HG03378 (cell line): ENCODE results near the gene WWP2.

Experiments used
- ATAC-seq: cut with Tn5 transposase; IDR thresholded peaks from one replicate; pipeline ENCODE4 v1.9.1; 2021; ENCODE audit warnings: mild to moderate bottlenecking, moderate library complexity; ENCODE audit not compliant: unreplicated experiment

The WWP2 gene

DNA sequence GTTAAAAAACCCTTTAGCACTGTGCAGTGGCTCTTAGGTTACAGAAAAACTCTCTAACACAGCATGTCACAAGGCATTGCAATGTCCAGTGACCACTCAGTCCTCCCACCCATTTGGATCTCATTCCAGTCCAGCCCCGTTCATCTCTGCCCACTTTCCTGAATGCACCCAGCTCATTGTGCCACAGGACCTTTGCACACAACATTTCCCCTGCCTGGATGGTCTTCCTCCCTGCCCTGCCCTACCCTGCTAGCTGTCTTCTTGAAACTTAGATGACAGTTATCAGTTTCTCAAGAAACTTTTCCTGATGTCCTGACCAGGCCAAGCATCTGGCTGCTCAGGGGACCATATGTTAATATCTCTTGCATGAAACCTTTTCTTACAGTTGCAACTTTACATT is 67.2 kb downstream of the WWP2 start:
- ATAC-seq = no peak

DNA sequence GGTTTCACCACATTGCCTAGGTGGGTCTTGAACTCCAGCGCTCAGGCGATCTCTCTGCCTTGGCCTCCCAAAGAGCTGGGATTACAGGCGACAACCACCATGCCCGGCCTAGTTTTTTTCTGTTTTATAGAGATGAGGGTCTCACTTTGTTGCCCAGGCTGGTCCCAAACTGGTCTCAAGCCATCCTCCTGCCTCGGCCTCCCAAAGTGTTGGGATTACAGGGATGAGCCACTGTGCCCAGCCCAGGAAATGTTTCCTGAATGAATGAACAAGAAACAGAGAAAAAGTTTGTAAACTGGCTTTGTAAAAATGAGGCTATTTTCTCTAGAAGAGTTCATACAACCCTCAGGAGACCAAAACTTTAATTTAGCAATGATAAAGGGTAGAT is 68.0 kb downstream of the WWP2 start:
- ATAC-seq = no peak

DNA sequence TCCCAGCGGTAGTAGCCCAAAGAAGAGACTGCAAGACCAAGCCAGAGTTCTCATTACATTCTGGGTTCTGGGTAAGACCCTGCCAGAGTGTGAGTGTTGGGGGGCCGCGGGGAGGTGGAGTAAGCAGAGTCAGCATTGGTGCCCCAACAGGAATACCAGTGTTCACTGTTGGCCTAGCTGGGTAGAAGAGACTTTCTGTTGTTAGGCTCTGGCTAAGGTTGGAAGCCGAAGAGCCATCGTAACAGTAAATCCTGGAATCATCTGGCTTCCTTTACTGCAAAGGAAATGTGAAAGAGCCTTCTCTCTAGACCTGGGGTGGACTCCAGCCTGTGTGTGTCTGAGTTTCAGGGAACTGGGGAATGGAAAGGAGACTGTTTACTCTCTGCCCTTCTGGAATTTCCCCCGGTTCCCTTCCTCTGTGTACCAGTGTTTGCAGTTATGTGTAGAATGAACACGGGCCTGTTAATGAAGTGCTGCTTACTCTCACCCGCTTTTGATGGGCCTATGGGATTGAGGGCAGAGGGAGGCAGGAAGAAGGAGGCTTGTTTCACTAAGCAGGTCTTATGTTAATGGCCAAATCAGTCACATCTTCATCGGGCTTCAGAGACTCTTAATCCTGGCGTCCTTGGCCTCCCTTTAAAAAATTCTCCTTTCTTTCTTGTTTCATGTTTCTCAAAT is 68.5 kb downstream of the WWP2 start:
- no peak for ATAC-seq

DNA sequence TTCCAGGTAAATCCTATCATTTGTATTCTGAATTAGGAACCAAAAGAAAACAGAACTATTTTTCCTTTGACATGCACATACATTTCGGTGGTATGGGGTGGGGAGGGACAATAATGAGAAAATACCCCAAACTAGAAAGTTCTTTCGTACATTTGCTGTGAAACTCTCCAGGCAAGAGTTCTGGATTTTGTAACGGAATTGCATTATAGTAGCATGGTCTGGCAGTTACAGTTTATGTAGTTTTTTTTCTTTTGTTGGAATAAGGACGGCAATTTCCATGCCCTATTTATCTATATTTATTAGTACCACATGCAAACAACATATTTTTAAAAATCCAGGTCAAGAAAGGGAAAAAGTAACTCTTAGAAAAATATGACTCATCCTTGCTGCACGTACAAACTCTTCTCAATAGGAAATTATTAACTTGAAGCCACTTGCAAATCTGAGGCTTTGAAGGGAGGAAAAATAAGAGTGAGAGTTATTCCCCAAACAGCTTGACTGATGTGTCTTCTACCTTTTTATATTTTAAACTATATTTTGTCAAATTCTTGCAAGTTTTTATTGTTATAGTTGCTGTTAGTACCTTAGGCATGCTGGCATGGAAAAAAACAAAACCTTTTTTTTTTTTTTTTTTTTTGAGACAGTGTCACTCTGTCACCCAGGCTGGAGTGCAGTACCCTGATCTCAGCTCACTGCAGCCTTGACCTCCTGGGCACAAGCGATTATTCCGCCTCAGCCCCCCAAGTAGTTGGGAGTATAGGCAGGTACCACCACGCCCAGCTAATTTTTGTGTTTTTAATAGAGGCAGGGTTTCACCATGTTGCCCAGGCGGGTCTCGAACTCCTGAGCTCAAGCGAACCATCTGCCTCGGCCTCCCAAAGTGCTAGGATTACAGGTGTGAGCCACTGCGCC is 69.3 kb downstream of the WWP2 start:
- ATAC-seq = no peak

DNA sequence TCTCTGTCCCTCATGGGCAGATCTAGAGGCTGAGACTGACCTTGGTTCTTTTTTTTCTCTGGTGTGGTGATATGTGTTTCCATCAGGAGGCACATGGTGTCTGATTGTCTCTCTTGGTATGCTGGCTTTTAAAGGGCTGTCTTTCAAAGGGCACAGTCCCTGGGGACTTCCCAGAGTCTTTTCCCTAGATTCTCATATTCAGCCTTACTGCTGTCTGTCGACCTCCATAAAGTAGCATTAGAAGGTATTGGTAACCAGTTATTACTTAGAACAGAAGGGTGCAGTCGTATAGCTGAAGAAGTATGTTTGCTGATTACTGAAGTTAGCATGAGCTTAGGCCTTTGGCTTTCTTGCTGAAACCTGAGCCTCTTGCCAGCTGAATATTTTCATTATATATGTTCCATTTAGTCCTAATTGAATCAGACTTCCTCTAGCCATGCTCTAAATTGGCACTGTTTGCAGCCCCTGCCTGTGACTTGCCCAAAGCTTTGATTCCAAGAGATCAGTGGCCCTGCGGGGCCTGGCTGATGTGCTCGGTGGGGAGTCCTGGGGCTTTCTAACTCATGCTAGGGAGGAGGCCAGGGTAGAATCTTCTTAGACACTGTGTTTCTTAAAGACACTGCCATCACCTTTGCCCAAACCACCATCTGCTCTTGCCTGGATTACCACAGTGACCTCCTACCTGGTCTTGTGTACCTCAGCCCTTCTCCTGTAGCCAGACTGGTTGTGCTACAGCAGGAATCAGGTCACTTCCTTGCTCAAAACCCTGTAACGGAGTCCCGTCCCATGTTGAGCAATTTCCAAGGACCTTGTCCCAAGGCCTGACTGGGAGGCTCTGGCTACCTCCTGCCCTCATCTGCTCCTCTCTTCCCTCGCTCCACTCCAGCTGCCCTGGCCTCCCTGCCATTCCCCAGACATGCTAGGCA is 71.5 kb downstream of the WWP2 start:
- no peak for ATAC-seq

DNA sequence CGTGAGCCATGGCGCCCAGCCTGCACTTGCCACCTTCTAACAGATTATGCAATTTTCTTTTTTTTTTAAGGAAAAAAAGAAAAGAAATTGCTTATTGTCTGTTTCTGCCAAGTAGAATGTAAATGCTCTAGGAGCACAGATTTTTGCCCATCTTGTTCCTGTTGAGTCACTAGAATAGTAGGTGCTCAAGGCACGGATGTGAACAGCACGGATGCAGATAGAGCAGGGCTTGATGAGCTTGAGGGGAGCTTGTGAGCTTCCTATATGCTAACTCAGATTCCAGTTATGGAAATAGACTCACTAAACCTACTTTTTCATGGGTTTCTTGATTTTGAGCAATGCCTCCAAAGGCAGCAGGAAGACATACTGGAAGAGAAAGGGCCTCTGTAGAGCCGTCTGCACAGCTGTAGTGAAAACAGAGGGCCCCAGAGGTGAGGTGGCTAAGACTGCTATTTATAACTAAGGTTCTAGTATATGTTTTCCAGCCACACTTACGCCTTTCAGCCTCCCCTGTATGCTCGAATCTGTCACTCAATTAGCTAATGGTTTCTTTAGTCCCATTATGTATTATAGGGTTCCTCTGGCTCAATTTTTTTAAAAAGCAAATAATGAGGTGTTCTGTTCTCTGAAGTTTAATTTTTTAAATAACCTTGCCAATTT is 72.8 kb downstream of the WWP2 start:
- no peak for ATAC-seq

DNA sequence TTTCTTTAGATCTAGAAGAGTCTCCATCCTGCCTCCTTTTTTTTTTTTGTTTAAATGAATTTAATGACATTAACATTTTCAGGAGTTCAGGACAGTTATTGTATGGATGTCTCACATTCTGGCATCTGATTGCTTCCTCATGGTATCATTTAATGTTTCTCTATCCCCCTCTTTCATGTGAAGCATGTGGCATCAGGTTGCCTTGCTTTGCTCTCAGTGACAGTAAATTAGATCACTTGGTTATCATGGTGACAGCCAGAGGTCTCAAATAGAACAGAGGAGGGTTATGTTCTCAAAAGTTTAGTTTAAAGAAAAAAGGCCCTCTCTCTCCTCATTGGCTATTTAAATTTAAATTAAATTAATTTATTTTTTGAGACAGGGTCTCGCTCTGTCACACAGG is 74.1 kb downstream of the WWP2 start:
- no peak for ATAC-seq

DNA sequence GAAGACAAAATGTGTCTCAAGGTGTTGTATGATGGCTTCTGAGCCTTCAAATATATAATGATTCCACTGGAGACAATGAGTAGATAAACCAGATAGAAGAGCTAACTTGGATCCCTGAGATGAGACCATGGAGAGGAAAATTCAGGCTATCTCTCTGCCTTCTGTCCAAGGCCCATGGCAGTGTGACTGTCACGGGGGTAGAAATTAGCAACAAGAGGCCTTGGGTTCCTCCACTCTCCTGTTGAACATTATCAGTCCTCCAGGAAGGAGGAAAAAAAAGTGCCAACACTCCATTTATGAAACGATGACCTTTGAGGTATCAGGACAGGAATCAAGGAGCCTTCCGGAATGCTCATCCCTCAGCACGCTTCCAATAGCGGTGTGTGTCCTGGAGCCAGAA is 75.2 kb downstream of the WWP2 start:
- no peak for ATAC-seq

DNA sequence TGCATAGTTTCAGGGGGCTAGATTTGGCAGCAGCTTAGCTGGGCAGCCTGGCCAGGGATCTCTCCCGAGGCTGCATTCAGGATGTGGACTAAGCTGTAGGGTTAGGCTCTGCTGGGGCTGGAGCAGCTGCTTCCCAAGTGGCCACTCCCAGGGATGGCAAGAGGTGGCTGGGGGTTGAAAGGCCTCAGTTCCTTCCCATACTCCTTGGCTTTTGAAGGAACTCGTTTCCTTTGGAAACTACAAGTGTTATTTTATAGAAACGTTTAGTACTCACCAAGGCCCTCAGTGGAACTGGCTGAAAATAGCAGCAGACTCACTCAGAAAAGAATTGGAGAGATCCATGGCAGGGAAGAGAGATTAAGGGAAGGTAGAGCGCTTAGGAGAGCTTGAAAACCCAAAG is 76.4 kb downstream of the WWP2 start:
- no peak for ATAC-seq

DNA sequence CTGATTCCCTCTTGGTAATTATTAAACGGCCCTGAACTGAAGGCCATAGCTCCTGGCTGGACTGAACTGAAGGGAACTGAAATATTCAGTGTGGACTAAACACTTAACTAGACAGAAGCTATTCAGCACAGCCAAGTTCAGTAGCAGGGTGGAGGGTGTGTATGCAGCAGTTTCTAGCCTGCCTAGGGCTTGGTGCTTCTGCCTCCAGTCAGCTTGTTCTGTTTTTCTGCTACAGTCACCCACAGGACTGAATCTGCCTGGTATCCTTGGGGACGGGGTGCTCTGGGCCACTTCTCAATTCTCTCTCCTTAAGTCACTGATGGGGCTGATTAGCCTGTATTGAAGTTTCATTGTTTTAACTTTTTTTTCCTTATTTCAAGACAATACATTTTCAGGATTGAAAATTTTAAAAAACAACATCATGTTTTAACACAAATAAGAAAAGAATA is 77.1 kb downstream of the WWP2 start:
- ATAC-seq = no peak

DNA sequence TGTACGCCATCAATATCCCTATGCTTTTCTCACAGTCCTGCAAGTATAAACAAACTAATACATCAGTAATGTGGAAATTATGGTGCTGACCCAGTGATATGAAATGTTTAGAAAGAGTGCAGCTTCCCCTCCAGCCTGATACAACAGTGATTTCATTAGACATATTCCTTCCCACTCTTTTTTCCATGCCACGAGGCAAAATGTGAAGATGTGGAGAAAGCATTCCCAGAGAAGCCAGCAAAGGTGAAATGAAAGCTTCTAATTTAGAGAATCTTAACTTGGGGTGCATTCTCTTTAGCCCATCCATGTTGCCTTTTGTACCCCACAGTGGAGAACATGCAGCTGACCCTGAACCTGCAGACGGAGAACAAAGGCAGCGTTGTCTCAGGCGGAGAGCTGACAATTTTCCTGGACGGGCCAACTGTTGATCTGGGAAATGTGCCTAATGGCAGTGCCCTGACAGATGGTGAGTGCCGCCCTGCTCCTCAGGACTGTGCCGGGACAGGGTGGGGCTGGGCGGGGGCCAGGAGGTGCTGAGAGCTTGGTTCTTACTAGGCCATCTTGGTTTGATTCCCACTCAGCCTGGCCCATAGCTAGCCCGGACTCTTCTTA is 77.8 kb downstream of the WWP2 start:
- no peak for ATAC-seq

DNA sequence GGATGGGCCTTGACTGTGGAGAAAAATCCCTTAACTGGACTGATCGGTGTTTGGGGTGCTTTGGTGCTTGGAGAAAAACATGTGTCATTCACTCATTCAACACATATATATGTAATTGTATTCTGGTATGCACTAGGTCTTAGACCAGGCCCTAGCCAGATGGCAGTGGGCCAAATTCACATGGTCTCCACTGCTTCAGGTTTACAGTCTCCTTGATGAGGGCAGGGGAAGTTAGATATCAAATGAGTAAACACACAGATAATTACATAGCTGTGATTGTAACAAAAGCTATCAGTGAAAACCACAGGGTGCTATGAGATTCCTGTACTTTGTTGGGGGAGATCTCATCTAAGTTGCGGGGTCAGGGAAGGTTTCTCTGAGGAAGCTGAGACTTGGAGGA is 78.8 kb downstream of the WWP2 start:
- ATAC-seq = no peak

DNA sequence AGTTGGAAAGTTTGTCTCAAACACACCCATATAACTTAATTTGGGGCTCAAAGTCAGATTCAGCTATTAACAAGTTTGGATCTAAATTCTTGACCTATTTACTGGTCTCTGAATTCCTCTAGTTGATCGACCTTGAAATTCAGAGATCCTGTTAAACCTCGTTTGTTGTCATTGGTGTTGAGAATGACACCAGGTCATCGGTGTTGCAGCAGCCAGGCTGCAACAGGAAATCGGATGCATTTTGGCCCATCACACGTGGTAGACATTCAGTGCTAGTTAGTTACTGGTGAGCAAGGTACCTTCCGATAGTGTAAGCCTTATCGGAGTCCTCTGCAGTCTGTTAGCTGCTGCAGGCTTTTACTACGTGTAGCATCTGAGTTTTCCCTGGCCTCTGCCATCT is 82.3 kb downstream of the WWP2 start:
- no peak for ATAC-seq

DNA sequence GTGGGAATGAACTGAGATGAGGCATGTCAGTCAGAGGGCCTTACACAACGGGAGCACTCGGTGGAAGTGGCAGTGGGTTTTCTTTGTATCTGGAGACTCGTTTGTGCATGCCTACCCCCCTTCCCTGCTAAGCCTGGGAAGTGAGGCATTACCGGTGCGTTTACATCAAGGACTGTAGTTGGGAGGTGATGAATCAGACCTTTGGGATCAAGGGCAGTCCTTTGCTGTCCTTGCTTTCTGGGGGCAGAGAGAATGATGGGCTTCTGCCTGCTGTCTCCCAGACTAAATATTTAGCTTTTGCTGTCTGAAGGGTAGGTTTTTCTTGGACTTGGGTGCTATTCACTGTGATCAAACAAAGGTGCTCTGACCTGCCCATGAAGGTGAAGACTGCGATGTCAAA is 83.0 kb downstream of the WWP2 start:
- no peak for ATAC-seq

DNA sequence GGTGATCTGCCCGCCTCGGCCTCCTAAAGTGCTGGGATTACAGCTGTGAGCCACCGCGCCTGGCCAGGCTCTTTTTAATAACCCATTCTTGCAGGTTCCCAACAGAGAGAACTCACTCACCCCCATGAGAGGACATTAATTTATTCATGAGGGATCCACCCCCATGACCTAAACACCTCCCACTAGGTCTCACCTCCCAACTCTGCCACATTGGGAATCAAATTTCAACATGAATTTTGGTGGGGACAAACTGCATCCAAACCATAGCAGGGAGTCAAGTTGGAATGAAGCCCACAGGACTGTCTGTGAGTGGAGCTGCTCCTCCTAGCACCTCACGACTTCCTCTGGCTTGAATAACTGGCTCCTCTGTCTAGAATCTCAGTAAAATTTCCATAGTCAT is 85.5 kb downstream of the WWP2 start:
- no peak for ATAC-seq

DNA sequence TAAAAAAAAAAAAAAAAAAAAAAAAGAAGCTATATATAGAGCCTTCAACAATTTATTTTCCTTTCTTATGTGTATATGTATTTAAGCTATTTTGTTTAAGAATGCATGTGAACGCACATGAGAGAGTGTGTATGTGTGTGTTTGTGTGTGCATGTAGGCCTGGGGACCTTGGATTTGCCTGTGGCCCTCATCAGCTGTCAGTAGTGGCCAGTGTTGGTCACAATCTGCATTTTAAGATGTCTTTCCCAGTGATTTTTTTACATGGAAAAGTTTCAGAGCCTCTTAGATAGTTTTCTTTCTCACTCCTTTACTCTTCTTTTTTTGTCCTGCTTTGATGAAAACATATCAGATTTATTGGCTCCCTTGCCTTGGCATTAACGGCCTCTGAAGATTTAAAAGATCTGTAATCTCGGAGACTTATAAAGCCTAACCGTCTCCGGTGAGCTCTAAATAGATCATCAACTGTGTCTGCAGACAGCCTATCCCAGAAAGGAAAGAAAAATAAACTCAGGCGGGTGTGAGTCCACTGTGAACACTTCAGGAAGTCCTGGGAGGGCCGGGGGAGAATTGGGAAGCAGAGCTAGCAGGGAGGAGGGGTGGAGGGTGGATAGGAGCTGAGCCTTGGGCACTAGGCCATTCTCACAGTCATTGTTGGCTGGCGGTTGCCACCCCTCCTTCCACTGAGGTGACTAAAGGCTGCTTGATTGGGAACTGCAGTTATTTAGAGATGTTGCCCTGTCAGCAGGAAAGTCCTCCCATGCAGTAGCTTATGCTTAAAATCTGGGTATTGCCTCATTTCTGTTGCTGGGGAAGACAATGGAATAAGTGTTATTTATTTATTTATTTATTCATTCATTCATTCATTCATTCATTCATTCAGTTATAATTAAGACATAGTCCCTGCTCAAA is 86.8 kb downstream of the WWP2 start:
- no peak for ATAC-seq

DNA sequence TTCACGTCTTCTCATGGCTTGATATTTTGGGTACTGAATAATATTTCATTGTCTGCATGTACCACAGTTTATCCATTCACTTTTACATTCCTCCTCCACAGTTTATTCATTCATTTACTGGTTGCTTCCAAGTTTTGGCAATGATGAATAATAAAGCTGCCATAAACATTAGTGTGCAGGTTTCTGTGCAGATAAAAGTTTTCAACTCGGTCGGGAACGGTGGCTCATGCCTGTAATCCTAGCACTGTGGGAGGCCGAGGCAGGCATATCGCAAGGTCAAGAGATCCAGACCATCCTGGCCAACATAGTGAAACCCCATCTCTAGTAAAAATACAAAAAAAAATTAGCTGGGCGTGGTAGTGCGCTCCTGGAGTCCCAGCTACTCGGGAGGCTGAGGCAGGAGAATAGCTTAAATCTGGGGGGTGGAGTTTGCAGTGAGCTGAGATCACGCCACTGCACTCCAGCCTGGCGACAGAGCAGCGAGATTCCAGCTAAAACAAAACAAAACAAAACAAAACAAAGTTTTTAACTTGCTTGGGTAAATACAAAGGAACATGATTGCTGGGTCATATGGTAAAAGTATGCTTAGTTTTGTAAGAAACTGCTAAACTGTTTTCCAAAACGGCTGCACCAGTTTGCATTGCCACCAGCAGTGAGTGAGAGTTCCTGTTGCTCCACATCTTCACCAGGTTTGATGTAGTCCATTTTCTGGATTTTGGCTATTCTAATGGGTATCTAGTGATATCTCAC is 89.5 kb downstream of the WWP2 start:
- no peak for ATAC-seq

DNA sequence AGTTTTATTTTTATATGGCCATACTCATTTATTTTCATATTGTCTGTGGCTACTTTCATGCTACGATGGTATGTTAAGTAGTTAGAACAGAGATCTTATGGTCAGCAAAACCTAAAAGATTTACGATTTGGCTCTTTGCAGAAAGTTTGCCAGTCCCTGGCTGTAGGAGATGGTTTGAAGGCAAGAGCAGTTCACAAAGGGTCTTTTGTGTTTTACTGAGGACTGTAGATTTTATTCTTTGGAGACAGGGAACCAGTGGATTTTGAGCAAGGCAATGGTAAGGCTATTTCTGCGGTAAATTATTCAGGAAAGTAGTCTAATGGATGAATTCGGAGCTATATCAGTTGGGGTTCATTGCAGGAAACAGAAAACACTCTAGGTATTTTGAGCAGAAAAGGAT is 90.7 kb downstream of the WWP2 start:
- ATAC-seq = no peak

DNA sequence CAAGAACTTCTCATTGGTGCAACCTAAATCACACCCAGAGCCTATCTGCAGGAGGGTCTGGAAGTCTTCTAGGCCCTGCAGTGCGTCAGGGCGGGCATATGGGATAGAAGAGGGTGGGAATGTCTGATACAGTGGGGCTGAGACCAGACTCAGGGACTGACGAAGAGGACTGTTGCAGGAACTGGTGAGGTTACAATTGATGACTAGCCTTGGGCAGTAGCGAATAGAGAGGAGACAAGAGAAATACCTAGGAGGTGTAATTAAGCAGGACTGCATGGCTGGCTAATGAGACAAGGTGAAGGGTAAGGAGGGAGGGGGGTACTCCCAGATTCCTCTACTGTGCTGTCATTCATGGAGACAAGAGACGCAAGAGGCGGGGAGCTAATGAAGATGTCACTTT is 91.3 kb downstream of the WWP2 start:
- no peak for ATAC-seq
